ENCODE results near the gene RPL10.
A peak's percentile ranks its signal among the peaks of the same experiment; 100 is the strongest.

Gene RPL10

DNA sequence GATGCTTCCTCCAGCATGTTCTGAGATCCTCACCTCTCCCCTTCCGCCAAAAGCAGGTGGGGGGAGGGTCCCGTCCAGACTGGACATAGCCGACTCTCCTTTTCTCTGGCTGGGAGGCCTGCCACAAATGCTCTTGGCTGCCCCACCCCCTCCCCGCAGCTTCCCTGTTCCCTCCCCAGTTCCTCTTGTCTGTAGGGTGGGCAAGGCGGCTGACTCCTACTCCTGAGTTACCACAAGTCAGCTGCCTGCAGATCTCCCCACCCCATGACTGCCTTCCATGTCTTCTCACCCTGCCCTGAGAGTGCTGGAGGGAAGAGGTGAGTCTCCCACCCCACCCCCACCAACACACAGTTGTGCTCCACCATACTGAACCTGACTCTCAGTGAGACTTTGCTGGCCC is 33.2 kb downstream of the RPL10 start:
- Mint-ChIP-seq H3K4me3 (no peak overlapping the region), H3K27ac (no peak overlapping the region), H3K27me3 (ENCODE audit: low read depth) (no peaks in the 10 kb centered on the region), H3K9me3 (no peaks in the 10 kb centered on the region), H3K4me1 (ENCODE audit: low read depth) (peaks cover 26% of the 10 kb centered on the region), H3K36me3 (ENCODE audit: low read depth) (peaks cover 10% of the 10 kb centered on the region)
- no peak for DNase-seq (ENCODE audit: low spot score)

DNA sequence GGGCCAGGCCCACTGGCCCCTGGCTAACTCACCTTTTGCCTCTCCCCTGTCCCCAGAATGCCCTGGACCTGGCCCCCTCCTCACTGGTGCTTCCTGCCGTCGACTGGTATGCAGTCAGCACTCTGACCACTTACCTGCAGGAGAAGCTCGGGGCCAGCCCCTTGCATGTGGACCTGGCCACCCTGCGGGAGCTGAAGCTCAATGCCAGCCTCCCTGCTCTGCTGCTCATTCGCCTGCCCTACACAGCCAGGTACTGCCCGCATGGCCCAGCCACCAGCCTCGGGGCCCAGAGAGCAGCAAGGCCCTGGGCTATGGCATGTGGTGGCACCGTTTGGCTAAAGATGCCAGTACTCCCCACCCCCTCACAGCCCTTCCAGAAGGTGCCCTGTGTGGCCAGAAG is 34.0 kb downstream of the RPL10 start:
- peaks cover 27% of the 10 kb centered on the region for H3K4me1 Mint-ChIP-seq (ENCODE audit: low read depth)
- peaks cover 12% of the 10 kb centered on the region for H3K36me3 Mint-ChIP-seq (ENCODE audit: low read depth)
- H3K4me3 Mint-ChIP-seq: no peak overlapping the region
- H3K27me3 Mint-ChIP-seq (ENCODE audit: low read depth): no peaks in the 10 kb centered on the region
- no peaks in the 10 kb centered on the region for H3K9me3 Mint-ChIP-seq
- no peak for DNase-seq (ENCODE audit: low spot score)
- no peak overlapping the region for H3K27ac Mint-ChIP-seq

DNA sequence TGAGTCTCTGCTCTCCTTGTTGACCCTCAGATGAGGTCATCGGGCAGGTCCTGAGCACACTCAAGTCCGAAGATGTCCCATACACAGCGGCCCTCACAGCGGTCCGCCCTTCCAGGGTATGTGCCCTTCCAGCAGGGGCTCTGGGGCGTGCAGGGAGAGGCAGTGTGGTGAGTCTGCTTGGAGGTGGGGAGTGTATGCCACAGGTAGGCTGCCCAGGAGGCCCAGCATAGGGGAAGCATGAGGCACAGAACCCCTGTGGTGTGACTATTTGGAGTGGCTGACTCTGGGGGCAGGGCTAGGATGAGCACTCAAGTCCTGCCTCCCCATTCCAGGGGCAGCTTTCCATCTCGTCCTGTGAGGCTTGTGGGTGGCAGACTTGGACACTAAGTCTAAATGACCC is 35.4 kb downstream of the RPL10 start:
- no peaks in the 10 kb centered on the region for H3K27me3 Mint-ChIP-seq (ENCODE audit: low read depth)
- peaks cover 17% of the 10 kb centered on the region for H3K36me3 Mint-ChIP-seq (ENCODE audit: low read depth)
- H3K9me3 Mint-ChIP-seq: no peaks in the 10 kb centered on the region
- no peak for DNase-seq (ENCODE audit: low spot score)
- no peak overlapping the region for H3K27ac Mint-ChIP-seq
- H3K4me1 Mint-ChIP-seq (ENCODE audit: low read depth): peaks cover 27% of the 10 kb centered on the region
- H3K4me3 Mint-ChIP-seq: no peak overlapping the region

DNA sequence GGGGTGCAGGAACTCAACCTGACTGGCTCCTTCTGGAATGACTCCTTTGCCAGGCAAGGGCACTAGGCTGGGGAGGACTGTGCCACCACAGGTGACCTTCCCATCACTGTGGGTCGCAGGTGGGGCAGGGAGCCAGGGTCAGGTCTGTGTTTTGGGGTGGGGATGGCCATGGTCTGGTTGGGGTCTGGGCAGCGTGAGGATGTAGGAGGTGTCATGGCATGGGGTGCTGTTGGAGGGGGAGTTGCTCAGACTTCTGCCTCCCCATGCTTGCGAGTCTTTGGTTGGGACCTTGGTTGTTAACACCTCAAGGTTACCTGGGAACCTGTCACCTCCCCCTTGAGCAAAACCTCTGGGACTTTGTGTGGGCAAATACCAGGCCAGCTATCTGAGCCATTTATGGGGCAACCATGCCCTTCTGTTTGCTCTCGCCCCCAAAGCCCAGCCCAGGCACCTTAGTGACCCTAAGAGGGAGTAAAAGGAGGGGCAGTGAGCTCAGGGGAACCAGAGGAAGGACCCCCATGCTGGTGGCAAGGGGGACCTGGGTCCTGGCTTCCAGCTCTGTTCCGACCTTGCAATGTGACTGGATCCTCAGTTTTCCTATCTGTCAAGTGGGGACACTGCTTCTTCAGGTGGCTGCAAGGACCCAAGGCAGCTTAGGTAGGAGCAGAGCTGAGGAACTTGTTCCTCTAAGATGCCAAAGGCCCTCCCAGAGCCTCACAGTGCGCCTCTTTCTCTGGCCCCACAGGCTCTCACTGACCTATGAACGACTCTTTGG is 36.4 kb downstream of the RPL10 start:
- Mint-ChIP-seq H3K27ac (no peak overlapping the region), H3K36me3 (ENCODE audit: low read depth) (peaks cover 17% of the 10 kb centered on the region), H3K27me3 (ENCODE audit: low read depth) (no peaks in the 10 kb centered on the region), H3K4me3 (no peak overlapping the region), H3K4me1 (ENCODE audit: low read depth) (peaks cover 22% of the 10 kb centered on the region), H3K9me3 (no peaks in the 10 kb centered on the region)
- DNase-seq (ENCODE audit: low spot score): no peak

DNA sequence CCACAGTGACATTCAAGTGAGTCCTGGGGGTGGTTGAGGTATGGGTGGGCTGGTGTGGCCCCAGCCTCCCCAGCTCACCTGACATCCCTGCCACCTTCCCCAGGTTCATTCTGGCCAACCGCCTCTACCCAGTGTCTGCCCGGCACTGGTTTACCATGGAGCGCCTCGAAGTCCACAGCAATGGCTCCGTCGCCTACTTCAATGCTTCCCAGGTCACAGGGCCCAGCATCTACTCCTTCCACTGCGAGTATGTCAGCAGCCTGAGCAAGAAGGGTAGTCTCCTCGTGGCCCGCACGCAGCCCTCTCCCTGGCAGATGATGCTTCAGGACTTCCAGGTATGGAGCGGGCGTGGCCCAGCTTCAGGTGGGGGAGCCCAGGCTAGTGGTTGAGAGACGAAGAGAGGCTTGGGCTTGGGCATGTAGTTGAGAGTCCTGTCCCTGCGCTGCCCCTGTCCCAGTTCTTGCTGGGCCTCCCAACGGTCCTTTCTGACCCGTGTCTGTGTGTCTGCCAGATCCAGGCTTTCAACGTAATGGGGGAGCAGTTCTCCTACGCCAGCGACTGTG is 37.1 kb downstream of the RPL10 start:
- H3K27ac Mint-ChIP-seq: no peak overlapping the region
- H3K27me3 Mint-ChIP-seq (ENCODE audit: low read depth): no peaks in the 10 kb centered on the region
- peaks cover 19% of the 10 kb centered on the region for H3K4me1 Mint-ChIP-seq (ENCODE audit: low read depth)
- H3K9me3 Mint-ChIP-seq: no peaks in the 10 kb centered on the region
- peaks cover 20% of the 10 kb centered on the region for H3K36me3 Mint-ChIP-seq (ENCODE audit: low read depth)
- no peak for DNase-seq (ENCODE audit: low spot score)
- H3K4me3 Mint-ChIP-seq: peak overlapping the region; percentile 9

DNA sequence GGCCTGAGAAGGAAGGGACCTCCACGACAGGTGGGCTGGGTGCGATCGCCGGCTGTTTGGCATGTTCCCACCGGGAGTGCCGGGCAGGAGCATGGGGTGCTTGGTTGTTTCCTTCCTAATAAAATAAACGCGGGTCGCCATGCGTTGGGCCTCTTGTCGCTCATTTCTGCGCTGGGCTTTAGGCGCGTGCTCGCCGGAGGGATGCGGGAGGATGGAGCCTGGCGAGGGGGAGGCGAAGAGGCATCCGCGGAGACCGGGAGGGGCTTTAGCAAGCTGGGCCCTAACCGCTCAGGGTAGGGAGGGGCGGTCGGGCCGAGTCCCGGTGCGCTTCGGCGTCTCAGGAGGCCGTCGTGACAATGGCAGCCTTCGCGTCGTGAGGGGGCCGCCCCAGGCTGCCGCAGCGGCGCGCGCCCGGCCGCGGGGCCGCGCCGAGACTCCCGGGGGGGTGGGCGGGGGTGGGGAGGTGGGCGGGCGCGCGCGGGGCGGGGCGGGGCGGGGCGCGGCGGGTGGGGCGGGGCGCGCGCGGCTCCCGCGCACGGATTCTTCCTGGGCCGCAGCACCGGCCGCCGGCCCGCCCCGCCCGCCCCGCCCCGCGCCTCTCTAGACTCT is 38.3 kb downstream of the RPL10 start:
- Mint-ChIP-seq H3K36me3 (ENCODE audit: low read depth) (peaks cover 19% of the 10 kb centered on the region), H3K9me3 (no peaks in the 10 kb centered on the region), H3K4me3 (peak overlapping the region; percentile 80), H3K27ac (peak overlapping the region; percentile 82), H3K27me3 (ENCODE audit: low read depth) (no peaks in the 10 kb centered on the region), H3K4me1 (ENCODE audit: low read depth) (peaks cover 12% of the 10 kb centered on the region)
- peak; percentile 47 for DNase-seq (ENCODE audit: low spot score)

DNA sequence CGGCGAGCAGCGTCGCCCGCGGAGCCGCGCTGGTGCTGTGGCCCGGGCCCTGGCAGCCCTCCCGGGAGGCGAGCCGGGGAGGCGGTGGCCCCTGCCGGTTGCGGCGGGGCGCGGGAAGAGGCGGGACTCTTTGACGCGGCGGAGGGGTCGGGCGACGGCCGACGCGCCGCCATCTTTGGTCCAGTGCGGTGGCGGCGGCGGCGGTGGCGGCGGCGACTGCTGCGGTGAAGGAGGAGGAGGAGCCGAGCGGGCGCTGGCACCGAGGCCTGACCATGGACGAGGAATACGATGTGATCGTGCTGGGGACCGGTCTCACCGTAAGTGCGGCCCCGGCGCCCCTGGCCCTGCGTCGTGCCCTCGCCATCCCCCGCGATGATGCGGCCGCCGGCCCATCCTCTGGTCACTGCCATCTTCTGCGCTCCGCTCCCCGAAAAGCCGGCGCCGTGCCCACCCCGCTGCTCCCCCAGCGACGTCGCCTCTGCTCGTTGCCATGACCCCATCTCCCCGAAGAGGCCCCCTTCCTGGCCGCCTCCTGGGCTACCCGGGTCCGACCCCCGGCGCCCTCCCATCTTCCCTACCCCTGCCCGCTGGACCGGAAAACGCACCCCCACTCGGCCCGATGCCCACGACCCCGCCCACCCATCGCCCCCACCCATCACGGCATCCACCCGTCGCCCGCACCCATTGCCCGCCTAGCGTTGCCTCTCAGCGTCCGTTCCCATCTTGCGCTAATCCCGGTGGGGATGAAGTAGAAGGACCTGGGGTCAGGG is 39.0 kb downstream of the RPL10 start, which contains the start of gene GDI1:
TSS of gene GDI1 (plus strand) at position 172 of the 770 bp plus-strand sequence. CDS start at position 273, 101 bp downstream.
- peak; percentile 54 for DNase-seq (ENCODE audit: low spot score)
- Mint-ChIP-seq H3K9me3 (no peaks in the 10 kb centered on the region), H3K36me3 (ENCODE audit: low read depth) (peaks cover 22% of the 10 kb centered on the region), H3K27me3 (ENCODE audit: low read depth) (no peaks in the 10 kb centered on the region), H3K27ac (peak within 1 kb of the TSS; percentile 82), H3K4me3 (peak within 1 kb of the TSS; percentile 87), H3K4me1 (ENCODE audit: low read depth) (peaks cover 13% of the 10 kb centered on the region)

DNA sequence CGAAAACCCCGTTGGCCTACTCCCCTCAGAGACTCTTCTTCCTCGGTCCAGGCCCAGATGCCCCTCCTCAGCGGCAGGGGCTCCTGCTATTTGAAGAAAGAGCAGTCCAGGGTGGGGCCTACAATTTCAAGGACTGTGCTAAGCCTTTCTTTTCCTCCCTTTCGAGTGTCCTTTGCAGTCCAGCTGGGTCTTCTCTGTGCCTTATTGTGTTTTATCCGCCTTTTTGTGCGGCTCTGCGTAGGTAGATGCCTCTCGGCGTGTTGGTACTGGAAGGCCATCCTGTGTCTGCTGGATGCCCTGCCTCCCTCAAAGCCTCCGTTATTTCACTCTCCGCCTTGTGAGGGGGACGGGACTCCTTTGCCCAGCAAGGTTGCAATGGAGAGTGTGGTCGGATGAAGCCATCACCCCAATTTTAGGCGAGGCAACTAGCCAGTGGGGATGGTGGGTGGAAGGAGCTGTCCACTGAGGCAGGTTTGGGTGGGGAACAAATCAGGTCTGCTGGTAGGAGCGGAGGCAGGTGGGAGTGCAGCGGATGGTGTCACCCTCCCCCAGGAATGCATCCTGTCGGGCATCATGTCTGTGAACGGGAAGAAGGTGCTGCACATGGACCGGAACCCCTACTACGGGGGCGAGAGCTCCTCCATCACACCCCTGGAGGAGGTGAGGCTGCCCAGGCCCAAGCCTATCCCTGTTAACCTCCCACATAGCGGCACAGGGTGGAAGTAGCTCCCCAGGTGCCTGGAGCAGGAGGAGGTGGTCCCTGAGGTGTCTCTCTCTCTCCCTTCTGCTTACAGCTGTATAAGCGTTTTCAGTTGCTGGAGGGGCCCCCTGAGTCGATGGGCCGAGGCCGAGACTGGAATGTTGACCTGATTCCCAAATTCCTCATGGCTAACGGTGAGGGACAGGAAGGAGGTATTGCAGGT is 40.1 kb downstream of the RPL10 start:
- H3K9me3 Mint-ChIP-seq: no peaks in the 10 kb centered on the region
- peak overlapping the region; percentile 82 for H3K27ac Mint-ChIP-seq
- peaks cover 22% of the 10 kb centered on the region for H3K36me3 Mint-ChIP-seq (ENCODE audit: low read depth)

DNA sequence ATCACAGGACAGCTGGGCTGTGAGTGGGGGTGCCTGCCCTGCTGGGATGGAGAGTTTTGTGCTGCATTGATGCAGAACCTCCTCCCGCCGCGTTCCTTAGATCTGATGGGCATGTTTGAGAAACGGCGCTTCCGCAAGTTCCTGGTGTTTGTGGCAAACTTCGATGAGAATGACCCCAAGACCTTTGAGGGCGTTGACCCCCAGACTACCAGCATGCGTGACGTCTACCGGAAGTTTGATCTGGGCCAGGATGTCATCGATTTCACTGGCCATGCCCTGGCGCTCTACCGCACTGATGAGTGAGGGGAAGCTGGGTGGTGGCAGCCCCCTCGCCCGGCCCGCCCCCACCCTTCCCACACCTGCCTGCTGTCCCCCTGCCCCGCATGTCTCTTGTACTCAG is 41.7 kb downstream of the RPL10 start:
- DNase-seq (ENCODE audit: low spot score): no peak
- no peak overlapping the region for H3K27ac Mint-ChIP-seq
- no peaks in the 10 kb centered on the region for H3K27me3 Mint-ChIP-seq (ENCODE audit: low read depth)
- H3K4me3 Mint-ChIP-seq: no peak overlapping the region
- H3K9me3 Mint-ChIP-seq: no peaks in the 10 kb centered on the region
- peaks cover 22% of the 10 kb centered on the region for H3K36me3 Mint-ChIP-seq (ENCODE audit: low read depth)
- peaks cover 19% of the 10 kb centered on the region for H3K4me1 Mint-ChIP-seq (ENCODE audit: low read depth)

More for the DNA sequence above, 40.1 kb downstream of the RPL10 start:
- Mint-ChIP-seq H3K4me3 (peak overlapping the region; percentile 87), H3K4me1 (ENCODE audit: low read depth) (peaks cover 16% of the 10 kb centered on the region), H3K27me3 (ENCODE audit: low read depth) (no peaks in the 10 kb centered on the region)
- DNase-seq (ENCODE audit: low spot score): no peak

DNA sequence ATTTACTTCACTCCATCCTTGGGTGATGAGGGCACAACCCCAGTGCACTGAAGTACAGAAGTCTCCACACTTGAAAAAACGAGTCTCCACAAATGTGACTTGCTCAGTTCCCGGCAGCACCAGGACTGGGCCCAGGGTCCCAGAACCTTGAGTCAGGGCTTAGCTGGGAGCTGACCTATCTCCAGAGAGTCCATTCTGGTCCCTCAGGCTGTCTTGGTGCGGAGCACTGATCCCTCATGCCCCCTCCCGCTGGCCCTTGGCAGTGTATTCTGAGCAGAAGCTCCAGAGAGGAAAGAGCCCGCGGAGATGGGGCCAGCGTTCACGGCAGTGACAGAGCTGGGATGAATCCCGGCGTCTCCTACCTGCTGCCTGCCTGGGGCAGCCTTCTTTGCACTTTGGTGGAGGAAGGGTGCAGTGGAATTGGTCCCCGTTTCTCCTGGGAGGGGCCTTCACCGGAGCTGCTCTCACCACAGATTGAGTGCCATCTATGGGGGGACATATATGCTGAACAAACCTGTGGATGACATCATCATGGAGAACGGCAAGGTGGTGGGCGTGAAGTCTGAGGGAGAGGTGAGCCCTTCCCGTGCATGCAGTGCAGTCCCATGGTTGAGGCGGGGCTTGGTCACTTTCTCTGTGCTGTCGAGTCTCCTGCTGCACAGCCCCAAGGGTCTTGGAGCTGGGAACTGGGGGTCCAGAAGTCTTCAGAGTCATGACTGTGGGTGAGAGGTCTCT is 42.6 kb downstream of the RPL10 start:
- Mint-ChIP-seq H3K4me1 (ENCODE audit: low read depth) (peaks cover 19% of the 10 kb centered on the region), H3K4me3 (no peak overlapping the region), H3K9me3 (no peaks in the 10 kb centered on the region), H3K36me3 (ENCODE audit: low read depth) (peaks cover 19% of the 10 kb centered on the region), H3K27me3 (ENCODE audit: low read depth) (no peaks in the 10 kb centered on the region), H3K27ac (no peak overlapping the region)
- no peak for DNase-seq (ENCODE audit: low spot score)

DNA sequence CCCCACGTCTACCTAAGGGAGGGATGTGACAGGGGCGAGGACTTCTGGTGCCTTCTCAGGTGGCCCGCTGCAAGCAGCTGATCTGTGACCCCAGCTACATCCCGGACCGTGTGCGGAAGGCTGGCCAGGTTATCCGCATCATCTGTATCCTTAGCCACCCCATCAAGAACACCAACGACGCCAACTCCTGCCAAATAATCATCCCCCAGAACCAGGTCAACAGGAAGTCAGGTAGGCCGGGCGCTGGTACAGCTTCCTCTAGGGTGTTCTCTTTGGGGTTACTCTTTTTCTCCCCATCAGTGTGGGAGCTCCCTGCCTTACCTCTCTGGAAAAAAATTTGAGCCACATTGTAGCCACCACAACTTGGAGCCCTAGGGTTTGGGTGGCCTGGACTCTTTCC is 43.4 kb downstream of the RPL10 start:
- H3K27me3 Mint-ChIP-seq (ENCODE audit: low read depth): no peaks in the 10 kb centered on the region
- no peaks in the 10 kb centered on the region for H3K9me3 Mint-ChIP-seq
- no peak for DNase-seq (ENCODE audit: low spot score)
- H3K27ac Mint-ChIP-seq: no peak overlapping the region
- peaks cover 21% of the 10 kb centered on the region for H3K36me3 Mint-ChIP-seq (ENCODE audit: low read depth)
- H3K4me3 Mint-ChIP-seq: no peak overlapping the region
- H3K4me1 Mint-ChIP-seq (ENCODE audit: low read depth): peaks cover 15% of the 10 kb centered on the region

DNA sequence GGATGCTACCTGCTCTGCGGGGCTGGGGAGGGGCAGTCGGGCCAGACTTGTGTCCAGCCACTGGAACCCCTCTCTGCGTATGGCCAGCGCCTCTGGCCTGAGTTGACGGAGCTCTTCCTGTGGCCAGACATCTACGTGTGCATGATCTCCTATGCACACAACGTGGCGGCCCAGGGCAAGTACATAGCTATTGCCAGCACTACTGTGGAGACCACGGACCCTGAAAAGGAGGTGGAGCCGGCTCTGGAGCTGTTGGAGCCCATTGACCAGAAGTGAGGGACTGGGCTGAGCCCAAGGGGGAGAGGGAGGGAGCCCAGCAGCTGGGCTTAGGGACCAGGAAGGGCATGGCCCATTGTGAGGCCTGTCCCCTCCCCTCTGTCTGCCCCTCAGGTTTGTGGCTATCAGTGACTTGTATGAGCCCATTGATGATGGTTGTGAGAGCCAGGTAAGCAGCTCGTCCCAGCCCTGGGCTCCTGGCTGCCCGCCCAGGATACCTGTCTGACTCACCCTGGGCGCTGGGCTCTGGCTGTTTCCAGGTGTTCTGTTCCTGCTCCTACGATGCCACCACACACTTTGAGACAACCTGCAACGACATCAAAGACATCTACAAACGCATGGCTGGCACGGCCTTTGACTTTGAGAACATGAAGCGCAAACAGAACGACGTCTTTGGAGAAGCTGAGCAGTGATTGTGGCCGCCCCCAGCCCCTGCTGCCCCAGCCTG is 44.0 kb downstream of the RPL10 start:
- H3K27ac Mint-ChIP-seq: no peak overlapping the region

More for the DNA sequence above, 44.0 kb downstream of the RPL10 start:
- H3K27me3 Mint-ChIP-seq (ENCODE audit: low read depth): no peaks in the 10 kb centered on the region
- no peak for DNase-seq (ENCODE audit: low spot score)
- no peak overlapping the region for H3K4me3 Mint-ChIP-seq
- no peaks in the 10 kb centered on the region for H3K9me3 Mint-ChIP-seq
- peaks cover 15% of the 10 kb centered on the region for H3K4me1 Mint-ChIP-seq (ENCODE audit: low read depth)
- peaks cover 22% of the 10 kb centered on the region for H3K36me3 Mint-ChIP-seq (ENCODE audit: low read depth)
